GM19372 (cell line): ENCODE measurements around the gene KCNH1.
"Not testable (repeated sequence)": the region's sequence is repeated elsewhere in the genome, so short reads cannot be mapped to it uniquely, and the experiment has no call there.

Experiments used
- ATAC-seq: cut with Tn5 transposase; IDR thresholded peaks from one replicate; pipeline ENCODE4 v1.9.1; 2021; ENCODE audit warnings: mild to moderate bottlenecking, low read depth, moderate library complexity; ENCODE audit not compliant: unreplicated experiment

Gene KCNH1

DNA sequence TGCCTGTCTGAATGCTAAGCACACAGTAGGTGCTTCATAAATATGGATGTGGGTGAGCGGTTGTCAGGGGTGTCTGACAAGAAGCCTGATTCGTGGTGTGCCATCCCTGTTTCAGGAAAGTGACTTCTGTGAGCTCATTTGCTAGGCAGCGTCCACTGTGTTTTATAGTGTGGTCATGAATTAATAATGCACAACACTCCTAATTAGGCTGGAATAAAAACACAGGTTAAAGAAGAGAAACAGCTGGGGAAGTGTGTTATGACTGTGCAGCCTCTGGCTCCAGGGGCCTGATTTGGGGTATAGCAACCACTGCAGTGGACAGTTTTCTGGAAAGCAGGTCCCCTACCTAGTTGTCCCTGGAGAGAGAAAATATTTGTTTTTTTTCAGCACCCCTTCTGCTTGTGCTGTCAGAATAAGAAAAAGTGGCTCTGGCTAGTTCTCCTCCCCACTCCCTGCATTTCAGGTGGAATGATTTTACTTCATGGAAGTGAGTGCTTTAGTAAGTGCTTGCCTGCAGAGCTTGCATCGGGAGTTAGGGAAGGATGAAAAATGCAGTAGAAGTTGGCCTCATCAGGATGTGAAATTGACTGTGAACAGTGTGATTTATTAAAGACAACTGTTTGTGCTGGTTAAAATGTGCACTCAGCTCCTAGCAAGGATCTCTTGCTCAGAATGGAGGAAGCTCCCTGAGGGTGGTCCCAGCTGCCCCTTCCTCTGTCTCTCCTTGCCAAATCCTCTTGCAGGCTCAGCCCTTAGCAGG lies 471.5 kb downstream of the KCNH1 start:
- no peak for ATAC-seq

- ATAC-seq, result not testable (repeated sequence)
Measured at GRCh38 chr1:210661520-210661919, 472.4 kb downstream of the KCNH1 start.

DNA sequence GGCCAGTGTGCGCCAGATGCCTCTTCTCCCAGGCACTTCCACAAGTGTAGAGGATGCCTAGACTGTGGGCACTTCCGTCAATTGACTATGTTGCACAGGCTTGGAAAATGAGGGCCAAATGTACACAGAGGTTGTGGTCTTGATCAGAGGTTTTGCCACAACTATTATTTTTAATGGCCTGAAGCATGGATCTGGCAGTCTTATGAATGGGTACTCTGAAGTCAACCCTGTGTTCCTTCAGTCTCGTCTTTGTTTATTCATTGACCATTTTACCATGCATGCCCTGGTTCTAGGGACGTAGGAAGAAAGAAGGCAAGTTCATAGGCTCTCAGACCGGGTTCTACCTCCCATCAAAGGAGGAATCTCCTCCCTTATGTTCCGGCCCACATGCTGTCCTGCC lies 476.1 kb downstream of the KCNH1 start:
- ATAC-seq, result no peak

DNA sequence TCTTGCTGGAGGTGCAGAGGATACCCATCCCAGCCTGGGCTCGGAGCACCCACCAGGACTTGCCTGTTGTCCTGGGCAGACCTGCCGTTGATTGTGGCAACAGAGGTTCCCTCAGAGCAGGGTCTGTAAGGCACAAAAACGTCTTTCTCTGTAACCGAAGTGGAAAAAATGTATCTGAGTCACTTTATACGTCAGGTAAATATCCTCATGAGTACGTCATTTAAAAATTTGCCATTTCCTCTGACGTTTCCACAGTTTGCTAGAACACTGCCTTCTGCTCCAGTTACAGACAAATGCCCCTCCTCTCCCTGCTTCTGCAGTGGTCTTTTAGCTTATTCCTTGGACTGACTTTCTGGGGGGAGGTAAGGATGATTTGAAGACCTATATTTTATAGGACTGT lies 478.4 kb downstream of the KCNH1 start:
- ATAC-seq, result no peak

GRCh38 chr1:210654176-210654981 lies 479.6 kb downstream of the KCNH1 start:
- ATAC-seq, result no peak

DNA sequence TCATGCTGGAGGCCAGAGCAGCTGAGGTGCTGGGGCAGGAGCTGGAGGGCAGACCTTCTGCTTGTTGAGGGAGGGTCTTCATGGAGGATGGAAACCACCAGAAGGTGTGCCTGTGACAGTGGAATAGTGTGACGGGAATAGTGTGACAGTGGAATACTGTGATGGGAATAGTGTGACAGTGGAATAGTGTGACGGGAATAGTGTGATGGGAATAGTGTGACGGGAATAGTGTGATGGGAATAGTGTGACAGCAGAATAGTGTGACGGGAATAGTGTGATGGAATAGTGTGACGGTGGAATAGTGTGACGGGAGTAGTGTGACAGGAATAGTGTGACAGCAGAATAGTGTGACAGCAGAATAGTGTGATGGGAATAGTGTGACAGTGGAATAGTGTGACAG lies 480.2 kb downstream of the KCNH1 start:
- no peak for ATAC-seq

DNA sequence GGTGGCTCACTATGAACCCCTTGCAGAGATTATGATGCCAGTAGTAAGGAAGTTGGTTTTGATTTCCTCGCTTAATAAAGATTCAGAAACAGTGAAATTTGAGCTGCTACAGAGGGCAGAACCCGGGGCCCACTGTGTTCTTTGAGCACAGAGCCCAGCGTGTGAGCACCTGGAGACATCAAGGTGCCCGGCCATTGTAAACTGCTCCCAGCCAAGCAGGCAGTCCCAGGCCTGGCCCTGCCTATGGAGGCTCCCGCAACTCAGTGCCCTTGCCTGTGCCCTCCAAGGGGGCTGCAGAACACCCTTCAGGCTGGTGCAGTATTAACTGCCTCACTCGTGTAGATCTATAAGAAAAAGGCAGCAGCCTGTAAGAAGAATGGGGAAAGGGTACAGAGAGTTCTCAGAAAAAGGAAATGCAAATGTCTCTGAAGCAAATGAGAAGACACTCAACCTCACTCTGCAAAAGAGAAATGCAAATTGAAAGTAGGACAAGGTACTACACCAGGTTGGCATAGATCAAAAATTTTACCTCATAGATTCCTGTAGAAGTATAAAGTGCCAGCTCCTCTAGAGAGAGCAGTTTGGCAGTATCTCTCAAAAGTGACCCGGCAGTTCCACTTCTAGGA lies 481.5 kb downstream of the KCNH1 start:
- ATAC-seq, result no peak

- ATAC-seq, result no peak
Measured at GRCh38 chr1:210650403-210650802, 483.5 kb downstream of the KCNH1 start.

DNA sequence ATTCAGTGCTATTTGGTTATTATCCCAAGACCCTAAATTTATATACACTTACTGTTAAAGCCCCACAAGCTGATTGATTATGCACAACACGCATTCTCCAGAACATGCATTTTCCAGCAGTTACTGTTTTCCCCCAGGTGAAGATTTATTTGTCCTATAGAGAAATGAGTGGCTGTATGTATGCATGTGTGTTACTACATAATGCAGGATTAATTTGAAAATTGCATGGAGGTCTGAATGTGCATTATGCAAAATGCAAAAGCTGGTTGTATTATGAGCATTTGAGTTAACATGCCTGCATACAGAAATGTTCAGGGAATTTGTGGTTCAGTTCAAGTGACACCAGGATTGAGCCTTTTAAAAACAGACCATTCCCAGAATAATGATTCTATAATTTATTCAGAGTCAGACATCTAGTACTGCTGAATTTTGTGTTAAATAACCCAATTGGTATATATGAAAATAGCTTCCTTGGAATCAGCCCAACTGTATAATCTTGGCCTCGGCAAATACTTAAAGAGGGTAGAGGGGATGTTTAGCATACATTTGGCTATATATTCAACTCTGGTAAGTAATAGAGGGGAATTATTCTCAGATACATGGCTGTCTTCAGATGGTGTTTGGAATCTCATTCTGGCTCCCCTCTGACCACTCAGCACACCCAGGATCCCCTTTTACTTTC lies 485.2 kb downstream of the KCNH1 start:
- ATAC-seq, result no peak

DNA sequence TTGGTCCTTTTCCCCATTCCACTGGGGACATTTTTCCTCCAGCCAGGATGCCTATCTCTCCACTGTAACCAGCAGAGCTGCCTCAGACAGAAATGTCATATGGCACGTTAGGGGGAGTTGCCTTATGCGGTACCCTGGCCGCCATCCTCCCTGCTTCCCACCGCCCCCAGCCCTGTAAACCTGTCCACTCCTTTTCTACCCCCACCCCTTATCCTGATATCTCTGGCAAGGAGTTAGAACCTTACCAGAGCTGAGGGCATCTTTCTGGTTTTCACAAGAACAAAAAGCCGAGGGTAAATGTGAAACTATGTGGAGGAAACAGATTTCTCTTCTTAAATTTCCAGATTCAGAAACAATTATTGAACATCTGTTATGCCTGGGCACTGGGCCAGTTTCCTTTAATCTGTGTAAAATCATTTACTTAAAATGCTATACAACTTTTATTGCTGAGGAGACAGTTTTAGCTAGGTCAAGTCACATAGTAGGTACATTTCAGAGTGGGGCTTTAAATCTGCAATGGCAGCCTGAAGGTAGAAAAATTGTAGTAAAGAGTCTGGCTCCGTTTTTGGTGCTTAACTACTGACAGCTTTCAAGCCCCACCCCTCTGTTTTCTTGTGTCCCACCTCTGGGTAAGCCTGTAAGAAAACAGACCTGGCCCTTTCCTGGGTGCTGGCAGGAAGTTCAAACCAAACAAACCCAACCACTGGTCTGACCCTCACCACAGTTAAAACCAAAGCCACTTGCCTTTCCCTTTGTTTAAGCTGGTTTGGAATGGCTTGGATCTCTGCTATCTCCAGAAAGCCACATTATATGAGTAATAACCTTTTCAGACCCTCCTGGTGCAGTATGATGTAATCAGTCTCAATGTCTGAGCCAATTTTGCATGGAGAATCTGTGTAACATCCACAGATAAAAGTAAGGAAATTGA lies 486.3 kb downstream of the KCNH1 start:
- no peak for ATAC-seq

GRCh38 chr1:210646258-210646616 lies 487.7 kb downstream of the KCNH1 start:
- ATAC-seq, result no peak

DNA sequence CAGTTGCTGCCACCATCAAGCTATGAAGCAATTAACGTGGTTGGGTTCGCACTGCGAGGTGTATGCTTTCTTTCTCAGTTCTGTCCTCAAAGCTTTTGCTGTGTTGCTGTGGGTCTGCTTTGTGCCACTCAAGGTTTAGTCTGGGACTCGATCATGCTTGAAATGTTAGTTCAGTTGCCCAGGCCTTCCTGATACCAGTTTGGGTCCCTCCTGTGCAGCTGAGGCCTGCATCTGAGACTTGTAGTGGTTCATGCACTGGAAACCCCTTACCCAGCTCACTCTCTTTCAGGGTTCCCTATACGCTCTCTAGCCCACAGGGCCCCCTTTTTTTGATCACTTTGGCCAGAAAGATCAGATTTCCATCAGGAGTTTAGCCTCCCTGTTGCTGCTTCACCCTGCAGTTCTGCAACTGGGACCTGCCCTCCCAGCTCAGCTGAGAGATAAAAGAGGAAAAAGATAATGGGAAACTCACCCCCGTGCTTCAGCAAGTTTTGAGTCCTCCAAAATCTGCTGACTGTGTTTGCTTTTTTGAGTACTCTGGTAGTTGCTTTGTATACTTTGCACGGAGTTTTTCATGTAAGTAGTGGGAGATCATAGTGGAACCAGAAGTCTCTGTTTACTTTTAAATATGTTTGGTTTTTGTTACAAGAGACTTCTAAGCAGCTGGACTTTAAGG lies 488.2 kb downstream of the KCNH1 start:
- no peak for ATAC-seq

- no peak for ATAC-seq
Measured at GRCh38 chr1:210641582-210641981, 492.4 kb downstream of the KCNH1 start.

DNA sequence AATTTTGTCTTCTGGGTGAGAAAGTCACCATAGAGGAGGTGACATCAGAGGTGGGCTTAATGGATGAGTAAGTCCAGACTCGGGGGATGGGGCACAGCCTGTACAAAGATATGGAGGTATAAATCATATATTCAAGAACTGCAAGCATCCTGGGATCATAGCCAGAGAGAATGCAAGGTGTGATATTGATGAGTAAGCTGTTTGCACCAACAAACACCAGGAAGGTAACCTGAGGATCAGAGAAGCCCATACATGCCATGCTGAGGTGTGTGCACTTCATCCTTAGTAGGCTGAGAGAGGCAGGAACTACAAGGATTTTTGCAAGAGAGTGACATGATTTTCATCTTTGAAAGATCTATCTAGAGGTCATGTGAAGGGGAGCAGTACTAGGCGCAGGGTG lies 498.8 kb downstream of the KCNH1 start:
- no peak for ATAC-seq

DNA sequence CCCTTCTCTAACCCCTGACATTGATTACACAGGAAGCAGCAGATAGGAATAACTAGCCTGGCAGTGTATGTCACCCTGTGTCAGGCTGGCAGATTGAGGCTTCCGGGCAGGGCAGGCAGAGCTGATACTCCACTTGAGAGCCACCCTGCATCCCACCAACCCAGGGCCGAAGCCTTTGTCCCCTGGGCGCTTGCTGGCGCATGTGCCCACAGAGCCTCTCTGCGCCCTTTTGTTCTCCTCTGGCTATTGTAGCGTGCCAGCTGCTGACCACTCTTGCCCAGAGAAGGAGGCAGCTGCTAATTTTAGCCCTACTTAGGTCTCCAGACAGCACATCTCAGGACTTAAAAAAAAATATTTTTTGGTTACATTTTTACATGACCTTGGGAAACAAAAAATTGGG lies 500.3 kb downstream of the KCNH1 start:
- ATAC-seq, result no peak

DNA sequence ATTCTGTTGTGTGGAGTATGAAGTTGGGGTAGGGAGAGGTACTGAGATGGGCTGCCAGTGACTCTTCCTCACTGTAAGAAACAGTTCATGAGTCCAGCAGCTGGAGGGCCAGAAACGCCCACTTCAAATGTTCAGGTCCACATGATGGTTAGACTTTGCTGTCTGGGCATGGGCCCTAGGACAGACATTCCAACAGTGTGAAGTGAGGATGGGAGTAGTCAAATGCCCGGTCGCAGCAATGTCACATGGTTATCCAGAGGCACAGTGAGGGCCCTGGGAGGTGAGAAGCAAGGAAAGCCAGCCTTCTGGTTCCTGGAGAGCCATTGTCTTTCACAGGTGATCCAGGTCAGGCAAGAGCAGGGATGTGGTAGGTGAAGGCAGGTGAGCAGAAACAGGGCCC lies 500.8 kb downstream of the KCNH1 start:
- no peak for ATAC-seq

DNA sequence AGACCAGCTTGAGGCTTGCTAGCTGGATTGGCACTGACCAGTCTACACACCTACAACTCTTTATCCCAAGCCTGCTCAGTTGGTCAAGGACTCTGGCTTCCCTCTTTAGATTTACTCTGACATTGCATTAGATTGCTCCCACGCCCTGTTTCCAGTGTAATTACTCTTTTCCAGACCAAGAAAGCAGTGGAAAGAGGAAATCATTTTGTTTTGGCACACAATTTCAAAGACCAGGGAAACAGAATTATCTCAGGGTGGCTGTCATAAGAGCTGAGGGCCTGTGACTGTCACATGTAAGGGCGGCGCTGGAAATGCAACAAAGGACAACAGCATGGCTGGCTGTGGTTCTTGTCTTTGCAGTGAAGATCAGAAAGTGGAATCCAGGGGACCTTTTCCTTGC lies 502.5 kb downstream of the KCNH1 start:
- no peak for ATAC-seq

- no peak for ATAC-seq
Measured at GRCh38 chr1:210629276-210629675, 504.7 kb downstream of the KCNH1 start.

GRCh38 chr1:210627755-210628154 lies 506.2 kb downstream of the KCNH1 start:
- no peak for ATAC-seq
